ENCODE measurements around the gene AFF3.
"Not testable (repeated sequence)": the region's sequence is repeated elsewhere in the genome, so short reads cannot be mapped to it uniquely, and the experiment has no call there.

The AFF3 gene

GRCh38 chr2:99928470-99929053 is 213.8 kb downstream of the AFF3 start:
- Histone ChIP-seq H3K4me2 (peak overlapping the region; percentile 57), H3K4me1 (peaks cover 23% of the 10 kb centered on the region)
- TF ChIP-seq Cebpa-rat (IDR thresholded peaks at IDR 0.05): no peak

GRCh38 chr2:99927690-99928207 is 214.6 kb downstream of the AFF3 start:
- H3K27me3 ChIP-seq, H4K20me1 ChIP-seq, H3K4me3 ChIP-seq, H3K9ac ChIP-seq: not testable (repeated sequence)
- Histone ChIP-seq H3K9me3 (peaks cover 61% of the 10 kb centered on the region), H3K4me2 (peak overlapping the region; percentile 57), H3K4me1 (peaks cover 23% of the 10 kb centered on the region), H3K36me3 (peaks cover 13% of the 10 kb centered on the region; the same call in 1 of the 2 replicates), H3K27ac (peak overlapping the region; percentile 77)

More at GRCh38 chr2:99928470-99929053, 213.8 kb downstream of the AFF3 start:
- Histone ChIP-seq H3K4me3 (peak overlapping the region; percentile 8; the same call in 1 of the 2 replicates), H3K27ac (peak overlapping the region; percentile 77), H3K9me3 (peaks cover 54% of the 10 kb centered on the region), H3K27me3 (no peaks in the 10 kb centered on the region), H3K9ac (no peak overlapping the region), H3K36me3 (peaks cover 17% of the 10 kb centered on the region), H4K20me1 (no peaks in the 10 kb centered on the region)

GRCh38 chr2:99926986-99927385 is 215.4 kb downstream of the AFF3 start:
- Histone ChIP-seq H3K27ac (no peak overlapping the region), H3K27me3 (no peaks in the 10 kb centered on the region), H3K4me1 (peaks cover 23% of the 10 kb centered on the region), H4K20me1 (no peaks in the 10 kb centered on the region), H3K9ac (no peak overlapping the region), H3K4me2 (no peak overlapping the region), H3K4me3 (no peak overlapping the region), H3K36me3 (peaks cover 13% of the 10 kb centered on the region; the same call in 1 of the 2 replicates), H3K9me3 (peaks cover 68% of the 10 kb centered on the region)
- no peak for TF ChIP-seq Cebpa-rat (IDR thresholded peaks at IDR 0.05)

GRCh38 chr2:99925960-99926359 is 216.4 kb downstream of the AFF3 start:
- Histone ChIP-seq H3K27ac (no peak overlapping the region), H3K4me2 (no peak overlapping the region), H3K4me3 (no peak overlapping the region), H3K4me1 (peaks cover 23% of the 10 kb centered on the region), H3K9me3 (peaks cover 70% of the 10 kb centered on the region), H3K27me3 (no peaks in the 10 kb centered on the region), H4K20me1 (no peaks in the 10 kb centered on the region), H3K9ac (no peak overlapping the region), H3K36me3 (peaks cover 9% of the 10 kb centered on the region; the same call in 1 of the 2 replicates)
- no peak for TF ChIP-seq Cebpa-rat (IDR thresholded peaks at IDR 0.05)

GRCh38 chr2:99922664-99923063 is 219.7 kb downstream of the AFF3 start:
- Histone ChIP-seq H3K4me3 (no peak overlapping the region), H4K20me1 (no peaks in the 10 kb centered on the region), H3K27me3 (no peaks in the 10 kb centered on the region), H3K36me3 (peaks cover 4% of the 10 kb centered on the region; the same call in 1 of the 2 replicates), H3K4me2 (no peak overlapping the region), H3K9me3 (peaks cover 40% of the 10 kb centered on the region), H3K9ac (no peak overlapping the region), H3K4me1 (peaks cover 2% of the 10 kb centered on the region; the same call in 1 of the 2 replicates), H3K27ac (no peak overlapping the region)
- TF ChIP-seq Cebpa-rat (IDR thresholded peaks at IDR 0.05): no peak

- no peak for TF ChIP-seq Cebpa-rat (IDR thresholded peaks at IDR 0.05)
- Histone ChIP-seq H3K4me3 (no peak overlapping the region), H4K20me1 (no peaks in the 10 kb centered on the region; the same call in 1 of the 2 replicates), H3K9me3 (peaks cover 33% of the 10 kb centered on the region), H3K27ac (no peak overlapping the region), H3K9ac (no peak overlapping the region), H3K4me1 (no peaks in the 10 kb centered on the region), H3K4me2 (no peak overlapping the region), H3K27me3 (no peaks in the 10 kb centered on the region), H3K36me3 (peaks cover 4% of the 10 kb centered on the region; the same call in 1 of the 2 replicates)
Measured at GRCh38 chr2:99921903-99922302, 220.5 kb downstream of the AFF3 start.

GRCh38 chr2:99918389-99918788 is 224.0 kb downstream of the AFF3 start:
- Histone ChIP-seq H3K27me3 (no peaks in the 10 kb centered on the region), H3K9ac (no peak overlapping the region), H3K4me2 (no peak overlapping the region), H4K20me1 (no peaks in the 10 kb centered on the region; the same call in 1 of the 2 replicates), H3K36me3 (no peaks in the 10 kb centered on the region), H3K4me3 (no peak overlapping the region), H3K27ac (no peak overlapping the region), H3K9me3 (peaks cover 16% of the 10 kb centered on the region), H3K4me1 (peaks cover 7% of the 10 kb centered on the region)
- no peak for TF ChIP-seq Cebpa-rat (IDR thresholded peaks at IDR 0.05)

- Histone ChIP-seq H4K20me1 (no peaks in the 10 kb centered on the region; the same call in 1 of the 2 replicates), H3K27ac (no peak overlapping the region), H3K36me3 (no peaks in the 10 kb centered on the region), H3K9me3 (no peaks in the 10 kb centered on the region), H3K4me1 (peaks cover 7% of the 10 kb centered on the region), H3K9ac (no peak overlapping the region), H3K4me3 (no peak overlapping the region), H3K27me3 (no peaks in the 10 kb centered on the region), H3K4me2 (no peak overlapping the region)
- no peak for TF ChIP-seq Cebpa-rat (IDR thresholded peaks at IDR 0.05)
Measured at GRCh38 chr2:99915108-99915675, 227.2 kb downstream of the AFF3 start.

GRCh38 chr2:99911736-99912135 is 230.7 kb downstream of the AFF3 start:
- Histone ChIP-seq H3K4me1 (peaks cover 7% of the 10 kb centered on the region), H3K4me3 (no peak overlapping the region), H4K20me1 (no peaks in the 10 kb centered on the region; the same call in 1 of the 2 replicates), H3K27me3 (no peaks in the 10 kb centered on the region), H3K36me3 (no peaks in the 10 kb centered on the region), H3K9ac (no peak overlapping the region), H3K4me2 (no peak overlapping the region), H3K9me3 (no peaks in the 10 kb centered on the region), H3K27ac (no peak overlapping the region)
- TF ChIP-seq Cebpa-rat (IDR thresholded peaks at IDR 0.05): no peak

GRCh38 chr2:99910902-99911301 is 231.5 kb downstream of the AFF3 start:
- TF ChIP-seq Cebpa-rat (IDR thresholded peaks at IDR 0.05): no peak
- H3K9ac ChIP-seq: no peak overlapping the region
- peaks cover 7% of the 10 kb centered on the region for H3K4me1 ChIP-seq
- H3K4me2 ChIP-seq: no peak overlapping the region
- H3K4me3 ChIP-seq: no peak overlapping the region
- no peak overlapping the region for H3K27ac ChIP-seq
- no peaks in the 10 kb centered on the region for H3K9me3 ChIP-seq
- no peaks in the 10 kb centered on the region for H3K36me3 ChIP-seq
- H4K20me1 ChIP-seq: no peaks in the 10 kb centered on the region
- no peaks in the 10 kb centered on the region for H3K27me3 ChIP-seq

Measured in BLaER1 (cell line).